NCI-H82 treated with DMSO at 0.1 percent for 48 hours (cell line): ENCODE data around the gene FAT4.

Experiments
- DNase-seq: peaks from one replicate; lab custom pipeline; 2025; ENCODE audit not compliant: unreplicated experiment; lab: John Stamatoyannopoulos, UW

The FAT4 gene

DNA sequence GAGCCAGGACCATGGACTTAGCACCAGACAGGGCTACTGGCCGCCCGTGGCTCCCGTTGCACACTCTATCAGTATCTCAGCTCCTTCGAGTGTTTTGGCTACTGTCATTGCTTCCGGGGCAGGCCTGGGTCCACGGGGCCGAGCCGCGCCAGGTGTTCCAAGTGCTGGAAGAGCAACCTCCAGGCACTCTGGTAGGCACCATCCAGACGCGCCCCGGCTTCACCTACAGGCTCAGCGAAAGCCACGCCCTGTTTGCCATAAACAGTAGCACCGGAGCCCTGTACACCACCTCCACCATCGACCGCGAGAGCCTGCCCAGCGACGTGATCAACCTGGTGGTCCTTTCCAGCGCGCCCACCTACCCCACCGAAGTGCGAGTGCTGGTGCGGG is 1.6 kb downstream of the FAT4 start:
- no peak for DNase-seq

DNA sequence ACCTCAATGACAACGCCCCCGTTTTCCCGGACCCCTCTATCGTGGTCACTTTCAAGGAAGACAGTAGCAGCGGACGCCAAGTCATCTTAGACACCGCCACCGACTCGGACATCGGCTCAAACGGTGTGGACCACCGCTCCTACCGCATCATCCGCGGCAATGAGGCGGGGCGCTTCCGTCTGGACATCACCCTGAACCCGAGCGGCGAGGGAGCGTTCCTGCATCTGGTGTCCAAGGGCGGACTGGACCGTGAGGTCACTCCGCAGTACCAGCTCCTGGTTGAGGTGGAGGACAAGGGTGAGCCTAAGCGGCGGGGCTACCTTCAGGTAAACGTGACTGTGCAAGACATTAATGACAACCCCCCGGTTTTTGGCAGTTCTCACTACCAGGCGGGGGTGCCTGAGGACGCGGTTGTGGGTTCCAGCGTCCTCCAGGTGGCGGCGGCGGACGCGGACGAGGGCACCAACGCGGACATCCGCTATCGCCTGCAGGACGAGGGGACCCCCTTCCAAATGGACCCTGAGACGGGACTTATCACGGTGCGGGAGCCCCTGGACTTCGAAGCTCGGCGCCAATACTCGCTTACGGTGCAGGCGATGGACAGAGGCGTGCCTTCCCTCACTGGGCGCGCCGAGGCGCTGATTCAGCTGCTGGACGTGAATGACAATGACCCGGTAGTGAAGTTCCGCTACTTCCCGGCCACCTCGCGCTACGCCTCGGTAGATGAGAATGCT is 2.2 kb downstream of the FAT4 start:
- peak; percentile 8 for DNase-seq

DNA sequence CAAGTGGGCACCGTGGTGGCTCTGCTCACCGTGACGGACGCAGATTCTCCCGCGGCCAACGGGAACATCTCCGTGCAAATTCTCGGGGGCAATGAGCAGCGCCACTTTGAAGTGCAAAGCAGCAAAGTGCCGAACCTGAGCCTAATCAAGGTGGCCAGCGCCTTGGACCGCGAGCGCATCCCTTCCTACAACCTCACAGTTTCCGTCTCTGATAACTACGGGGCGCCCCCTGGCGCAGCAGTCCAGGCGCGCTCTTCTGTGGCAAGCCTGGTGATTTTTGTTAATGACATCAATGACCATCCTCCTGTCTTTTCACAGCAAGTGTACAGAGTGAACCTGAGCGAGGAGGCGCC is 2.7 kb downstream of the FAT4 start:
- DNase-seq = no peak

DNA sequence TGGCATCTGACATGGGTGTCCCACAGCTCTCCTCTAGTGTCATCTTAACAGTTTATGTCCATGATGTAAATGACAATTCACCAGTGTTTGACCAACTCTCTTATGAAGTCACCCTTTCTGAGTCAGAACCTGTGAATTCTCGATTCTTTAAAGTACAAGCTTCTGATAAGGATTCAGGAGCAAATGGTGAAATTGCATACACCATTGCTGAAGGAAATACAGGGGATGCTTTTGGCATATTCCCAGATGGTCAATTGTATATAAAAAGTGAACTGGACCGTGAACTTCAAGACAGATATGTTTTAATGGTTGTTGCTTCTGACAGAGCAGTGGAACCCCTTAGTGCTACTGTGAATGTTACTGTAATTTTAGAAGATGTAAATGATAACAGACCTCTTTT is 4.6 kb downstream of the FAT4 start:
- no peak for DNase-seq

DNA sequence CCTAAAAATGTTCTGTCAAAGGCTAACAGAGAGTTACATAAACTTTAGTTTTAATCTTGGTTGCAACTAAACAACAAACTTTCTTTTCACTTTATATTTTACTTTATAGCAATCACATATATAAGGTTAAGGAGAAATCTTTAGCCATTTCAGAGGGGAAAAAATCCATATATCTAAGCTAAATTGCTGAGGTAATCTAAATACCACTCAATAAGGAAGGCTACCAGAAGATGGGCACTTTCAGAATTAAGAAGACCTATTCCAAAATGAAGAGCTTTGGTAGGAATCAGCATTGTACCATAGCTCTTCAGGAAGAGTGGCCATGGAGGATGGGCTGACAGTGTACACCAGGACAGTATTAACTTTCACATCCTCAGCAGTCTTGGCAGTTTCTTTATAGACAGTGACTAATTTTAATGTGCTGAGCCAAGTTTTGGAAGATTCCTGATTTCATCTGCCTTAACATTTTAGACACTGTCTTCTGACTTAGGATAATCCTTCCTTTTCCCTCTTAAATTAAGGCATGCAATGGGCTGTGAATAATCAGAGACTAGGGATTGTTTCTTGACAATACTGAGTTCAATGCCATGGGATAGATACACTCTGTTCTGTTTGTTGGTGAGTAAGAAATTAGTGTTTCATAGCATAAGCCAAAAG is 7.1 kb downstream of the FAT4 start:
- no peak for DNase-seq

DNA sequence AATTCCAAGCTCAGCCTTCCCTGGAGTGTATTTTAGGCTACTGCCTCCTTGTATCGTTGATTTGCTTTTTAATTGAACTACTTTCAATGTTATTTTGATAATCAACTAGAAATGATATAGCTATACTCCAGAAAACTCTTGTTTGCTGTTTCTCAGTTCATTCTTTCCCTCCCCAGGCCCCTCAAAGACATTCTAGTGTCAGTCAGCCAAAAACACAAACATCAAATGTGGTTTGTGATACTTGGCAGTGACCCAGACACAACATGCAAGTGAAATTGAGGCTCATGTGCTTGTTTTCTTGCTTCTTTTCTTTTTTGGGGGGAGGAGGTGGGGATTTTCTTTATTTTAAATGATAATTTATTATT is 7.6 kb downstream of the FAT4 start:
- no peak for DNase-seq

- no peak for DNase-seq
These were observed 8.9 kb downstream of the FAT4 start for GRCh38 chr4:125323654-125324053.

DNA sequence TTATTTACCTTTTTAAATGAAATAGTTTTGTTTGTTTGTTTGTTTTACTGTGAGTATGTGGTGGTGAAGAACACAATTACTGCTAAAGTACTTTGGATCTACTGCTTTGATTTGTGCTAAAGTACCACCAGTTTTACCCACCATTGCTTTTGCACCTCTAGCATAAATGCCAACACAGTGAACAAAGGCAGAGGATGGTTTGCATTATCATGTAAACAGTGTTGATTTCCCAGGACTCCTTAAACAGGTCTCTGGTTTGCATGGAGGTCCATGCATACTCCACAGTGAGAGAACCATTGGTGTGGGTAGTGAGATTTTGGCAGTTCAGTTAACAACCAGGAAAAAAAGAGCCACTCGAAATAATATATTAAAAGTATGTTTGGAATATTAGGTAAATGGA is 11.0 kb downstream of the FAT4 start:
- DNase-seq = no peak

DNA sequence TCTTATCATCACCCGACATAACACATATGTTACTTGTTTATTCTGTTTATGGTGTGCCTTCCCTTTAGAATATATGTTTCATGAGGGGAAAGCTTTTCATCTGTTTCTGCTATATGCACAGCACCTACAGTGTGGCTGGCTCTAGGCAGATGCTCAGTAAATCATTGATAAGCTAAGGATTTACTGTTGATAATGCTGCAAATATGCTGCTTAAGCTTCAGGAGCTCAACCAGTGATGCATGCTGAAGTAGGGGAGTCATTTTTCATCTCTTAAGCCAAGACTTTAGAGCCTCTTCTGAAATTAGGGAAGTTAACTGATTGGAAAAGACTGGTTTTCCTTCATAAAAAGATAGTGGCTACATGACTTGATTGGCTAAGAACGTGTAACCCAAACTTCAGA is 16.4 kb downstream of the FAT4 start:
- DNase-seq = no peak

DNA sequence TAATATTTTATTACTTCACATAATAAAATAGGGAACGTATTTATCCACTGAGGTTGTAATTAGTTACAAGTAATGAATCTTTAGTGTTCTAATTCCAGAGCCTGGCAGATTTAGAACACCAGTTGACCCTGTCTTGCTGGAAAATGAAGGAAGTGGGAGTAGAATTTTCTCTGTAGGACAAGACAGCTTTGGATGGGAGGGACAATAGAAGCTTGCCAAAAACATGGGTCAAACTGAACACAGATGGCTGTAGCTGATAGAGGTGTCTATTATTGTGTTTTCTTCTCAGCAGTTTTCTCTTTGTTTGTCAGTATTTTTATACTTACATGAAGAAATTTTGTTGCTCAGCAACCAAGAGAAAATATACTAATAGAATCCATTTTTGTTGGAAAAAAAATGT is 20.2 kb downstream of the FAT4 start:
- DNase-seq = no peak

GRCh38 chr4:125338814-125339213 is 24.1 kb downstream of the FAT4 start:
- DNase-seq = no peak

GRCh38 chr4:125344198-125344597 is 29.4 kb downstream of the FAT4 start:
- DNase-seq = no peak

- no peak for DNase-seq
These were observed 31.9 kb downstream of the FAT4 start for GRCh38 chr4:125346616-125347015.

DNA sequence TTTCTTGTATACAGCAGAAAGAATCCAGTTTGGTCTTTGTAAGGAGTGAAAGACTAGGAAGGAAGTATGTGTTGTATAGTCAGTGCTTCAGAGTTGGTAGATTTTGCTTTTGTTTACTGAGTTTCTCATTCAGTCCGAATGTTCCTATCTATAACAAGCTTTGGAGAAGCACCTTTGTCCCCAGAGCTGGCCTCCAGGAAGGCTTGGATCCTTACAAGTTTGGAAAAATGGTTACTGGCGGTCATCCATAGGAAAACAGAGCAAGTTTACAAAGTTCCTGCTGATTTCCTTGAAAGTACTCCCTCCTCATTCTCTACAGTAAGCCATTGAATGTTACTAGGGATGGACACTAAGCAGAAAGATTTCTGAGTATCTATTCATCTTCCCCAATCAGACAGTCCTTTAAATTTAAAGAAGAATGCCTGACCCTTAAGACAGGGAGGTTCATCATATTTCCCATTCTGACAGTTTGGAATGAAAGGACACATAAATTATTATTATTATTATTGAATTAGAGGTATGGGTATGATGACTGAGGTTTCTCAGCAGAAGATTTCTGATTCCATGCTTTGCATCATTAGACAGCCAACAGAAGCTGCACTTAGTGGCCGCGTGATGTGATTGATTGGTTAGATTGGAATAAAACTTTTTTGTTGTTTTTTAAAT is 35.8 kb downstream of the FAT4 start:
- no peak for DNase-seq

GRCh38 chr4:125352521-125352920 is 37.8 kb downstream of the FAT4 start:
- no peak for DNase-seq

DNA sequence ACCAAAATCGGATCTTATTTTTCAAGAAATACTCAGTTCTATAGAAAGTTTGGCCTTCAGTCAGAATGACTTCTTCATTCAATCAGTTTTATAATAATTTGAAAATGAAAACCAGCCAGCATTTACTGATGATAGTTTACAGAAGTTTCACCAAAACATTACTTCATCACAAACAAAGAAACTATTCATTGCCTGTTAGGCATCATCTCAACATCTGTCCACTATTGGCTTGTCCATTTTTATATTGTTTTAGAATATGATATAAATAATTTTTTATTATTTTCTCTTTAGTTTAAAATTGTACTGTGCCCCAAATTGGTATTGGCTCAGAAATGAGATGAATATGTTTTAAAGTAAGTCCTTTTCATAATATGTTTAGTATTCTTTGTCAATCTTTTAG is 38.4 kb downstream of the FAT4 start:
- no peak for DNase-seq

DNA sequence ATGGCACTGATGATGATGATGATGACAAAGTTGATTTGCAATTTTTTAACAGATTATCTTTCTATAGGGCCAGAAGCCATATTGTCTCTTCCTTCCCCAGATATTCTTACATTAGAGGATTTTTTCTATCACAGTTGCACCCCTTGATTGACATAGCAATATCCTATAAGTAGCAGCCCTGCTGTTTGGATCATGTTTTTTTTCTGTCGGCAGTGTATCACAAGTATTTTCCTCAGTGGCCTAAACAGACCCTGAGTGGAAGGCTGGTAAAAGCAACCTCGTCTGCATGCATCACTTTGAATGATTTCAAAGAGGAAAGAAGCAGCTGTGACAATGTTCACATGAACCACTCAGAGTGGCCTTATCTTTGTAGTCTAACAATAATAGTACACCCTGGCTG is 41.0 kb downstream of the FAT4 start:
- no peak for DNase-seq

DNA sequence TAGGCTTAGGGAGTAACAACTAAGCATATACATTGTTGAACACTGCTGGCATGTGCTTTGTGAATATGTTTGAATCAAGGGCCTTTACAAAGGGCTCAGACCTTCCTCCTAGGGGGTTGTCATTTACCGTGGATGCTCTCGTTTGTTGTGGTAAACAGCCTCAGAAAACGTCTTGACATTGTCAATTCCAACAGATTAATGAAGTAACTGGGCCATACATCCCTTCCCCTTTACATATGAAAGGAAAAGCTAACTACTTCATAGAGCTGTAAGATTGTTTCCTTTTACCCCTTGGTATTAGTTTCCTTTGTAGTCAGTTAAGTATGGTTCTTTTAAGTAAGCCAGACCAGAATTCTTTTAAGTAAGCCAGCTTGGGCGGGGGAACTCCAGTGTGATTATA is 42.9 kb downstream of the FAT4 start:
- DNase-seq = no peak

DNA sequence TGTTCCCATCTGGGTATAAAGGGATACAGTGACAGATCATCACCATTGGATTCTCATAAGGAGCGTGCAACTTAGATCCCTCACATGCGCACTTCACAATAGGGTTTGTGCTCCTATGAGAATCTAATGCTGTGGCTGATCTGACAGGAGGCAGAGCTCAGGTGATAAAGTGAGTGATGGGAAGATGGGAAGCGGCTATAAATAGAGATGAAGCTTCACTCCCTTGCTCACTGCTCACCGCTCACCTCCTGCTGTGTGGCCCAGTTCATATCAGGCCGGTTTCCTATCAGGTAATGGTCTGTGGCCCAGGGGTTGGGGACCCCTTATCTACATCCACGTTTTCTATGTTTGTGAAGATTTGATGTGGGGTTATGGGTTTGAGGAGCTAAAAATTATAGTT is 43.7 kb downstream of the FAT4 start:
- no peak for DNase-seq

- DNase-seq = no peak
These were observed 44.6 kb downstream of the FAT4 start for GRCh38 chr4:125359363-125359762.

GRCh38 chr4:125359960-125360634 is 45.3 kb downstream of the FAT4 start:
- no peak for DNase-seq

GRCh38 chr4:125360727-125361126 is 46.0 kb downstream of the FAT4 start:
- no peak for DNase-seq
